SK-N-SH treated with all-trans-retinoic acid at 6 μM for 48 hours (cell line): ENCODE results near the gene KCNH5.

ENCODE experiments used
- ATAC-seq: fragments of 200-7000 bp; cut with Tn5 transposase; 3 replicates; pipeline ENCODE4 v1.9.1; 2020; ENCODE audit warnings: mild to moderate bottlenecking, moderate library complexity
- CREB5 ChIP-seq: fragments of 250-450 bp; sonication (Bioruptor Pico); IDR thresholded peaks from 2 replicates; pipeline ENCODE4 v1.5.1; 2020; ENCODE audit warnings: low read depth, mild to moderate bottlenecking, moderate library complexity
- CSDC2 ChIP-seq: fragments of 250-450 bp; sonication (Bioruptor Pico); IDR thresholded peaks from 2 replicates; pipeline ENCODE4 v1.5.0; 2020; ENCODE audit warnings: mild to moderate bottlenecking, moderate library complexity
- ESRRG ChIP-seq: fragments of 250-450 bp; sonication (Bioruptor Pico); IDR thresholded peaks from 2 replicates; pipeline ENCODE4 v1.6.1; 2021; ENCODE audit warnings: mild to moderate bottlenecking
- GLIS3 ChIP-seq: fragments of 250-450 bp; sonication (Bioruptor Pico); IDR thresholded peaks from 2 replicates; pipeline ENCODE4 v1.5.0; 2020; ENCODE audit warnings: mild to moderate bottlenecking, moderate library complexity
- ISL1 ChIP-seq: fragments of 250-450 bp; sonication (Bioruptor Pico); IDR thresholded peaks from 2 replicates; pipeline ENCODE4 v2.1.2; 2022; ENCODE audit warnings: mild to moderate bottlenecking, moderate library complexity
- OSR1 ChIP-seq: fragments of 250-450 bp; sonication (Bioruptor Pico); IDR thresholded peaks from 2 replicates; pipeline ENCODE4 v1.8.0; 2022; ENCODE audit warnings: moderate library complexity, mild to moderate bottlenecking, inconsistent platforms
- PPARA ChIP-seq: fragments of 250-450 bp; sonication (Bioruptor Pico); IDR thresholded peaks from 2 replicates; pipeline ENCODE4 v1.5.0; 2020; ENCODE audit warnings: mild to moderate bottlenecking, borderline replicate concordance
- RARB ChIP-seq: fragments of 250-450 bp; sonication (Bioruptor Pico); IDR thresholded peaks from 2 replicates; pipeline ENCODE4 v1.8.0; 2021; ENCODE audit warnings: mild to moderate bottlenecking, moderate library complexity
- SNAI2 ChIP-seq: fragments of 250-450 bp; sonication (Bioruptor Pico); IDR thresholded peaks from 2 replicates; pipeline ENCODE4 v1.5.0; 2020; ENCODE audit warnings: mild to moderate bottlenecking, moderate library complexity
- TOX ChIP-seq: fragments of 250-450 bp; sonication (Bioruptor Pico); IDR thresholded peaks from 2 replicates; pipeline ENCODE4 v1.8.0; 2021; ENCODE audit warnings: mild to moderate bottlenecking, moderate library complexity, borderline replicate concordance
- TSHZ2 ChIP-seq: fragments of 250-450 bp; sonication (Bioruptor Pico); IDR thresholded peaks from 2 replicates; pipeline ENCODE4 v1.5.0; 2020; ENCODE audit warnings: mild to moderate bottlenecking, moderate library complexity
- ZFP3 ChIP-seq: fragments of 250-450 bp; sonication (Bioruptor Pico); IDR thresholded peaks from 2 replicates; pipeline ENCODE4 v1.5.0; 2020; ENCODE audit warnings: mild to moderate bottlenecking, moderate library complexity
- ZFP30 ChIP-seq: fragments of 450-650 bp; formaldehyde crosslinking; IDR thresholded peaks from 2 replicates; pipeline ENCODE4 v1.5.0; 2022; ENCODE audit warnings: mild to moderate bottlenecking, moderate library complexity
- ZNF565 ChIP-seq: fragments of 450-650 bp; formaldehyde crosslinking; conservative IDR thresholded peaks from 2 replicates; pipeline ENCODE4 v1.5.0; 2020; ENCODE audit warnings: low read depth, mild to moderate bottlenecking, moderate library complexity
- ZNF70 ChIP-seq: fragments of 450-650 bp; formaldehyde crosslinking; IDR thresholded peaks from 2 replicates; pipeline ENCODE4 v1.5.0; 2020; ENCODE audit warnings: mild to moderate bottlenecking, moderate library complexity
- ZNF8 ChIP-seq: fragments of 450-650 bp; formaldehyde crosslinking; IDR thresholded peaks from 2 replicates; pipeline ENCODE4 v1.5.0; 2020; ENCODE audit warnings: mild to moderate bottlenecking, moderate library complexity
- TF ChIP-seq, protein P1 (sequence below): fragments of 250-450 bp; sonication (Bioruptor Pico); IDR thresholded peaks from 2 replicates; pipeline ENCODE4 v1.5.1; 2021; ENCODE audit warnings: mild to moderate bottlenecking, moderate library complexity
- TF ChIP-seq, protein P2 (sequence below): fragments of 250-450 bp; sonication (Bioruptor Pico); IDR thresholded peaks from 2 replicates; pipeline ENCODE4 v1.8.0; 2020; ENCODE audit warnings: mild to moderate bottlenecking, moderate library complexity, borderline replicate concordance

Gene KCNH5

GRCh38 chr14:62709773-62710172 lies 335.5 kb downstream of the KCNH5 start:
- TF ChIP-seq ZNF8 (no peak), CSDC2 (CRISPR knock-in tag) (no peak), SNAI2 (no peak)
- TF ChIP-seq, all 23 proteins: peak for 0
- no peak for ATAC-seq

DNA sequence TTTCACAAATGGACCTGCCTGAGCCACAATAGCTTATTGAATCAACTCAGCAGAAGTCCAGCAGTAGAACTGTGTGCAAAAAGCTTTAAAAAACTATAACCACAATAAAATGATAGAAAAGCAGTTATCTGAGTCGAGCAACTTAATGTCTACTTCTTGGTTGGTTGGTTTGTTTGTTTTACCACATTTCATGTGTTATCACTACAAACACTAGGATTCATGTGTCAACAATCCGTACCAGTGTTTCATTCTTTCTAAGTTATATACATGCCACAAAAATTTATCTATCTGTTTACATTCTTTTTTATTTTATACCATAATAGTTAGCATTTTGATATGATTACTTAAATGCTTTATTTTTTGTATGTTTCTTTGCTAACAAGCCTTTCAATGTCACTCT lies 339.0 kb downstream of the KCNH5 start:
- ATAC-seq: no peak
- no peak for TF ChIP-seq CREB5

- TF ChIP-seq, protein P1, sequence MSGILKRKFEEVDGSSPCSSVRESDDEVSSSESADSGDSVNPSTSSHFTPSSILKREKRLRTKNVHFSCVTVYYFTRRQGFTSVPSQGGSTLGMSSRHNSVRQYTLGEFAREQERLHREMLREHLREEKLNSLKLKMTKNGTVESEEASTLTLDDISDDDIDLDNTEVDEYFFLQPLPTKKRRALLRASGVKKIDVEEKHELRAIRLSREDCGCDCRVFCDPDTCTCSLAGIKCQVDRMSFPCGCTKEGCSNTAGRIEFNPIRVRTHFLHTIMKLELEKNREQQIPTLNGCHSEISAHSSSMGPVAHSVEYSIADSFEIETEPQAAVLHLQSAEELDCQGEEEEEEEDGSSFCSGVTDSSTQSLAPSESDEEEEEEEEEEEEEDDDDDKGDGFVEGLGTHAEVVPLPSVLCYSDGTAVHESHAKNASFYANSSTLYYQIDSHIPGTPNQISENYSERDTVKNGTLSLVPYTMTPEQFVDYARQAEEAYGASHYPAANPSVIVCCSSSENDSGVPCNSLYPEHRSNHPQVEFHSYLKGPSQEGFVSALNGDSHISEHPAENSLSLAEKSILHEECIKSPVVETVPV (CRISPR knock-in tag): no peak
- TF ChIP-seq RARB (CRISPR knock-in tag) (no peak), ZFP30 (CRISPR knock-in tag) (no peak), TSHZ2 (no peak), TOX (no peak), ISL1 (no peak)
- TF ChIP-seq, protein P2, sequence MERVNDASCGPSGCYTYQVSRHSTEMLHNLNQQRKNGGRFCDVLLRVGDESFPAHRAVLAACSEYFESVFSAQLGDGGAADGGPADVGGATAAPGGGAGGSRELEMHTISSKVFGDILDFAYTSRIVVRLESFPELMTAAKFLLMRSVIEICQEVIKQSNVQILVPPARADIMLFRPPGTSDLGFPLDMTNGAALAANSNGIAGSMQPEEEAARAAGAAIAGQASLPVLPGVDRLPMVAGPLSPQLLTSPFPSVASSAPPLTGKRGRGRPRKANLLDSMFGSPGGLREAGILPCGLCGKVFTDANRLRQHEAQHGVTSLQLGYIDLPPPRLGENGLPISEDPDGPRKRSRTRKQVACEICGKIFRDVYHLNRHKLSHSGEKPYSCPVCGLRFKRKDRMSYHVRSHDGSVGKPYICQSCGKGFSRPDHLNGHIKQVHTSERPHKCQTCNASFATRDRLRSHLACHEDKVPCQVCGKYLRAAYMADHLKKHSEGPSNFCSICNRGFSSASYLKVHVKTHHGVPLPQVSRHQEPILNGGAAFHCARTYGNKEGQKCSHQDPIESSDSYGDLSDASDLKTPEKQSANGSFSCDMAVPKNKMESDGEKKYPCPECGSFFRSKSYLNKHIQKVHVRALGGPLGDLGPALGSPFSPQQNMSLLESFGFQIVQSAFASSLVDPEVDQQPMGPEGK (CRISPR knock-in tag): no peak
These were observed 347.8 kb downstream of the KCNH5 start for GRCh38 chr14:62697461-62697860.

DNA sequence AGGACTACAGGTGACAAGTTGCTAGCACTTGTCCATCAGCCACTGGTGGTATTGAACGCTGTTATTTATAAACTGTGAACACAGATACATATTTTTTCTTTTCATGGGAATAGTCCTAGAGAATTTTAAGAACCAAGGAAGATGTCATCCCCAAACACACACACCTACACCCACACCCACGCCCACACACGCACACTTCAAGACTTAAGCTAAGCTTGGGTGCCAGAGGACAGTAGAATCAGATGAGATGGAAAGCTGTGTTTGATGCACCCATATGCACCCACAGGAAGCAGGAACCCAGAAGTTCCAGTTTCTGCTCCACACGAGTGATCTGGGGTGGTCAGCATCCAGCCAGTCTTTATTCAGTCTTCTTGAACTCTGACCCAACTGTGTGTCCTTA lies 348.3 kb downstream of the KCNH5 start:
- no peak for ATAC-seq
- TF ChIP-seq CSDC2 (CRISPR knock-in tag): no peak
- no peak for TF ChIP-seq ZFP3
- TF ChIP-seq ISL1: no peak
- TF ChIP-seq, protein P2 (CRISPR knock-in tag): no peak
- TF ChIP-seq ZNF70 (CRISPR knock-in tag): no peak
- no peak for TF ChIP-seq RARB (CRISPR knock-in tag)
- TF ChIP-seq SNAI2: no peak
- no peak for TF ChIP-seq GLIS3
- no peak for TF ChIP-seq TOX
- TF ChIP-seq ESRRG: no peak
- no peak for TF ChIP-seq OSR1

More at GRCh38 chr14:62697461-62697860, 347.8 kb downstream of the KCNH5 start:
- no peak for ATAC-seq

DNA sequence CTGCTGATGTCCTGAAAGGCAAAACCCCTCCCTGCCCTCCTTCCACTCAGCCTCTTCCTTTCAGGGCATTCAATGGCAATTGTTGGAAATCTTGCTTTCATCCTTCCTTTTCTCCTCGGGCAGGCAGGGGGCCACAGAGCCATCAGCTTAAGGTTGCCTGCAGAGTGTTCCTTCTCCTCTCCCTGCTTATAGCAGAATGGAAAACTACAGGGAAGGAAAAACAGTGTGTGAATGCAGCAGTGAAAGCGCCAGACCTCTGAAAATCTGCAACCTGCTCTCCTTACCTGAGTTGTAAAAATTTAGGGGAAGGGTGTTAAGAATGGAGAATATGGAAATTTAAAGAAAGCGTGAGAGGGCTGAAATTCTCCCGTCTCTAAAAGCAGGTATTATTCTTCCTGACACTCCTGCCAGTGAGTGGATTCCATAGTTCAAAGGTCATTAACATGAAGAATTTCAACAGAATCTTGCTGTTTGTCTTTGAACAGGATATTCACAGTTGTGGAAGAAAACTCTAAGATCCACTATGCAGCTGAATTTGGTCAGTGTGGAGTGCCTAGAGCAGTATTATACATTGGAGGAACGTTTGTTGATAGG lies 348.8 kb downstream of the KCNH5 start:
- no peak for ATAC-seq

More for the DNA sequence above, 348.8 kb downstream of the KCNH5 start:
- no peak for TF ChIP-seq ESRRG
- TF ChIP-seq SNAI2: no peak
- no peak for TF ChIP-seq RARB (CRISPR knock-in tag)
- no peak for TF ChIP-seq ZNF565 (CRISPR knock-in tag)
- no peak for TF ChIP-seq PPARA (CRISPR knock-in tag)
- TF ChIP-seq CREB5: no peak
